Lower lobe of right lung (tissue), 2 donors: Measurements from ENCODE around the gene GFRA3. TPM values are rescaled to one million over a fixed set of nuclear protein-coding genes. Genes with fewer than 3 reads are reported as not detected.

ENCODE experiments used
- ATAC-seq, 2 donors: fragments of 200-7000 bp; cut with Tn5 transposase; one replicate each; pipeline ENCODE4 v1.9.1; 2020 to 2022; ENCODE audit warnings: mild to moderate bottlenecking in 2 of 2, moderate library complexity in 2 of 2
- DNase-seq: peaks from one replicate; pipeline ENCODE4 v3.0.0-alpha.2; 2020
- H3K27ac ChIP-seq: fragments of 200-600 bp; one replicate; pipeline ENCODE4 v1.8.0; 2022
- H3K27me3 ChIP-seq: fragments of 200-600 bp; one replicate; pipeline ENCODE4 v1.8.0; 2022; ENCODE audit warnings: low read depth
- H3K36me3 ChIP-seq: fragments of 200-600 bp; one replicate; pipeline ENCODE4 v1.8.0; 2022; ENCODE audit warnings: mild to moderate bottlenecking
- H3K4me1 ChIP-seq: fragments of 200-600 bp; one replicate; pipeline ENCODE4 v1.8.0; 2022
- H3K4me3 ChIP-seq: fragments of 200-600 bp; one replicate; pipeline ENCODE4 v1.8.0; 2022; ENCODE audit warnings: mild to moderate bottlenecking
- H3K9me3 ChIP-seq: fragments of 200-600 bp; one replicate; pipeline ENCODE4 v1.8.0; 2022
- CTCF ChIP-seq: fragments of 200-600 bp; IDR thresholded peaks from one replicate; pipeline ENCODE4 v1.8.0; 2022; ENCODE audit warnings: antibody characterized with exemption, mild to moderate bottlenecking
- intact Hi-C: fragments of 100-400 bp; cut with DNase I; formaldehyde crosslinking; loops from one replicate; pipeline ENCODE4 v1.11.0; 2022
- total RNA-seq: library from RNA; stranded (reverse); fragmentation: NEBNext Ultra II Directional; extraction: Animal tissue kit (Norgen Biotek cat#: 25700); gene quantifications from one replicate; pipeline ENCODE4 v1.2.1, GENCODE V29; 2021
- donor health status: DM: no; HTN: yes; CAD: no; lungs with severe emphysema.

GFRA3 gene
- total RNA-seq, 1 donor from 2014 or later, result 0.53 TPM

GRCh38 chr5:138246334-138246733 is 28.1 kb downstream of the GFRA3 start:
- Histone ChIP-seq H3K9me3 (no peaks in the 10 kb centered on the region), H3K4me1 (peaks cover 5% of the 10 kb centered on the region), H3K36me3 (no peaks in the 10 kb centered on the region), H3K27ac (no peak overlapping the region), H3K27me3 (peaks cover 20% of the 10 kb centered on the region), H3K4me3 (no peak overlapping the region)
- DNase-seq (no peak), ATAC-seq (no peak)
- intact Hi-C loops, result no loop called here
- TF ChIP-seq CTCF, result no peak

- no peaks in the 10 kb centered on the region for H3K9me3 ChIP-seq
- intact Hi-C loops, result no loop called here
- no peak for TF ChIP-seq CTCF
- H3K4me3 ChIP-seq, result no peak overlapping the region
- ATAC-seq (no peak), DNase-seq (no peak)
- no peaks in the 10 kb centered on the region for H3K36me3 ChIP-seq
- peaks cover 26% of the 10 kb centered on the region for H3K27me3 ChIP-seq
- H3K27ac ChIP-seq, result no peak overlapping the region
- peaks cover 8% of the 10 kb centered on the region for H3K4me1 ChIP-seq
Observed at GRCh38 chr5:138245717-138246116, 28.7 kb downstream of the GFRA3 start.

- Histone ChIP-seq H3K4me3 (no peak overlapping the region), H3K9me3 (no peaks in the 10 kb centered on the region), H3K4me1 (peaks cover 8% of the 10 kb centered on the region), H3K36me3 (no peaks in the 10 kb centered on the region), H3K27me3 (peaks cover 42% of the 10 kb centered on the region), H3K27ac (no peak overlapping the region)
- intact Hi-C loops, result no loop called here
- DNase-seq (no peak), ATAC-seq (no peak)
- TF ChIP-seq CTCF, result no peak
Observed at GRCh38 chr5:138243794-138244193, 30.6 kb downstream of the GFRA3 start.

GRCh38 chr5:138241688-138242571 is 32.5 kb downstream of the GFRA3 start:
- no peak overlapping the region for H3K27ac ChIP-seq
- no peaks in the 10 kb centered on the region for H3K36me3 ChIP-seq
- peaks cover 47% of the 10 kb centered on the region for H3K27me3 ChIP-seq
- peak; percentile 47 for DNase-seq
- TF ChIP-seq CTCF, result no peak
- ATAC-seq, result peak; percentile 77 to 80
- no peaks in the 10 kb centered on the region for H3K9me3 ChIP-seq
- peaks cover 8% of the 10 kb centered on the region for H3K4me1 ChIP-seq
- intact Hi-C loops, result no loop called here
- peak overlapping the region; percentile 45 for H3K4me3 ChIP-seq

GRCh38 chr5:138240650-138241385 is 33.6 kb downstream of the GFRA3 start:
- no peak overlapping the region for H3K27ac ChIP-seq
- H3K4me3 ChIP-seq, result no peak overlapping the region
- intact Hi-C loops, result no loop called here
- TF ChIP-seq CTCF, result no peak
- no peak for DNase-seq
- H3K4me1 ChIP-seq, result peaks cover 8% of the 10 kb centered on the region
- no peak for ATAC-seq
- peaks cover 47% of the 10 kb centered on the region for H3K27me3 ChIP-seq
- no peaks in the 10 kb centered on the region for H3K36me3 ChIP-seq
- H3K9me3 ChIP-seq, result no peaks in the 10 kb centered on the region
